HuH-7.5 (cell line): ENCODE measurements around the gene EXOSC1.
"Not testable (repeated sequence)": the region's sequence is repeated elsewhere in the genome, so short reads cannot be mapped to it uniquely, and the experiment has no call there.

Source experiments
- DNase-seq: peaks from one replicate; pipeline ENCODE4 v3.0.0; 2011; ENCODE audit warnings: low spot score

The EXOSC1 gene

DNA sequence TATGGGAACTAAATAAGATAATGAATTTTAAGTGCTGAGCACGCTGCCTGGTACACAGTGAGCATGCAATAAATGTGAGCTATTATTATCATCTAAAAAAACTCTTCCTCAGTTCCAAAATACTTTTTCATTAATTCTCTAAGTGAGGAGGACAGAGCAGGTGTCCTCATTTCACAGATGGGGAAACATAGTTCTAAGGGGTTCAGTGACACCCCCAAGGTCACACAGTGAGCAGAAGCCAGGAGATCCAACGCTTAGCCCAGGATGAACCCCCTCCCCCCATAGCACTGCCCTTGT lies 37.9 kb downstream of the EXOSC1 start:
- DNase-seq, result no peak

DNA sequence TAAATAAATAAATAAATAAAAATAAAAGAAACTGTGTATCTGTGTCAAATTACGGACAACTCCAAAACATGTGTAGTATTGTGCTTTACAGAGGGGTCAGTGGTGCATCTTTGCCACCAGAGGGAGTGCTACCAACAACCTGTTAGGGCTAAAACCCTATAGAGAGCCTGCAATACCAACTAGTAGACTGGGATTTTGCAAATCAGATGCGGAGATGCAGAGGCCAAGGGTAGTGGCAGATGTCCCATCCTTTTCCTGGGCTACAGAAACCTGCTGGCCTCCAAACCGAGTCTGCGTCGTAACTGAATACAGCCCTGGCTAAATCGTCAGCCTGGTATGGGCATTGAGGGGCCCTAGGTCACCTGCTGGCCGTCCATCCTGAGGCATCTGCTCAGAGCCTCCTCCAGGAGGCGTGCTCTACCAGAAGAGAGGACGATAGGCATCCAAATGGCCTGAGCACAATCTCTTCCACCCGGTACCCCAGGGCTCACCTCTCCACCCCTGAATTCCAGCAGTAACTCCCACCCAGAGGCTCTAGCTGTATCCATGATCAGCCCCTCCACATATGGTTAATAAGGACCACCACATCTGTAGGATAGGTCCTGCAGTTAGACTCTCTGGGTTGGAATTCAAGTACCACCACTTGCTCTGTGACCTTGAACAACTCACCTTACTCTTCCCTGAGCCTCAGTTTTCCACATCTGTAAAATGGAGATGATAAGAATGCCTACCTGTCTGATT lies 38.4 kb downstream of the EXOSC1 start:
- peak; percentile 74 for DNase-seq

DNA sequence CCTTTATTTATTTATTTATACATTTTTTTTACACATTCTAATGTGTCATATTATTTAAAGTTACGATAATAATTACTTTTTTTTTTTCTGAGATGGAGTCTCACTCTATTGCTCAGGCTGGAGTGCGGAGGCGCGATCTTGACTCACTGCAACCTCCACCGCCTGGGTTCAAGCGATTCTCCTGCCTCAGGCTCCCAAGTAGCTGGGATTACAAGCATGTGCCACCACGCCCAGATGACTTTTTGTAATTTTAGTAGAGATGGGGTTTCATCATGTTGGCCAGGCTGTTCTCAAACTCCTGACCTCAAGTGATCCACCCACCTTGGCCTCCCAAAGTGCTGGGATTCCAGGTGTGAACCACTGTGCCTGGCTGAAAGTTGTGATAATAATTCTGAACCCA lies 39.3 kb downstream of the EXOSC1 start:
- not testable (repeated sequence) for DNase-seq

DNA sequence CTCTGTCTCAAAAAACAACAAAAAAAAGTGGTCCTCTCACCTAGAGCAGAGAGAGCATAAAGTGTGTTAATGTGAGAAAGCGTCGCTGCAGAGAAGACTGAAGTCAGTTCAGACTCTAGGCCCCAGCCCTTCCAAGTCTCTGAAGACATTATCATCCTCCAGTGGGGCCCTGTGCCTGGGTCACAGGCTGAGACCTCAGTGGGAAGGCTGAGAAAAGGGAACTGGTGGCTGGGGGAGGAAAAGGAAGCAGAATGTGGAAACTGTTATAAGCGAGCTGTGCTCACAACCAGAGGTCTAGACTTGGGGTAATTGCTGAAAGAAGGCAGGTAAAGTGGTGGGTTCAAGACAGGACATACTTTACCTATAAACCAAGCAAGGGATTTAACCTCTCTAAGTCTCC lies 39.7 kb downstream of the EXOSC1 start:
- DNase-seq, result no peak

DNA sequence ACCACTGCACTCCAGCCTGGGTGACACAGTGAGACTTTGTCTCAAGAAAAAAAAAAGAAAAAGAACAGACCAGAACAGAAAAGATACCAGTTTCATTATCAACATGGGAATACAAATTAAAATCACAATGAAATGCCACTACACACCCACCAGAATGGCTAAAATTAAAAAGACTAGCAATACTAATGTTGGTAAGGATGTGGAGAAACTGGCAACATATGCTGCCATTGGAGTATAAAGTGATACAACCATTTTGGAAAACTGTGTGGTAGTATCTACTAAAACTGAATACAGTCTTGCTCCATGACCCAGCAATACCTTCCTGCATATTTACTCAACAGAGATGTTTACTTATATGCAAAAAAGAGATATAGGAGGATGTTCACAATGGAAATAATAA lies 41.8 kb downstream of the EXOSC1 start:
- DNase-seq, result no peak

DNA sequence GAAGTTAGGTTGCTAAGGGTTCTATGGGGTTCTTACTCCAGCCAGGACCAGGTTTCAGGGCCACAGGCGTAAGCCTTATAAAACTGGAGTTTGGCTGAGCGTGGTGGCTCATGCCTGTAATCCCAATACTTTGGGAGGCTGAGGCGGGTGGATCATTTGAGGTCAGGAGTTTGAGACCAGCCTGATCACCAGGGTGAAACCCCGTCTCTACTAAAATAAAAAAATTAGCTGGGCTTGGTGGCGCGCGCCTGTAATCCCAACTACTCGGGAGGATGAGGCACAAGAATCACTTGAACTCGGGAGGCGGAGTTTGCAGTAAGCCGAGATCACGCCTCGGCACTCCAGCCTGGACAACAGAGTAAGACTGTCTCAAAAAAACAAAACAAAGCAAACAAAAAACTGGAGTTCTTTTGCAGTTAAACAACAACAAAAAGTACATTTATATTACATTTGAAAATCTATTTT lies 44.3 kb downstream of the EXOSC1 start:
- DNase-seq, result no peak

DNA sequence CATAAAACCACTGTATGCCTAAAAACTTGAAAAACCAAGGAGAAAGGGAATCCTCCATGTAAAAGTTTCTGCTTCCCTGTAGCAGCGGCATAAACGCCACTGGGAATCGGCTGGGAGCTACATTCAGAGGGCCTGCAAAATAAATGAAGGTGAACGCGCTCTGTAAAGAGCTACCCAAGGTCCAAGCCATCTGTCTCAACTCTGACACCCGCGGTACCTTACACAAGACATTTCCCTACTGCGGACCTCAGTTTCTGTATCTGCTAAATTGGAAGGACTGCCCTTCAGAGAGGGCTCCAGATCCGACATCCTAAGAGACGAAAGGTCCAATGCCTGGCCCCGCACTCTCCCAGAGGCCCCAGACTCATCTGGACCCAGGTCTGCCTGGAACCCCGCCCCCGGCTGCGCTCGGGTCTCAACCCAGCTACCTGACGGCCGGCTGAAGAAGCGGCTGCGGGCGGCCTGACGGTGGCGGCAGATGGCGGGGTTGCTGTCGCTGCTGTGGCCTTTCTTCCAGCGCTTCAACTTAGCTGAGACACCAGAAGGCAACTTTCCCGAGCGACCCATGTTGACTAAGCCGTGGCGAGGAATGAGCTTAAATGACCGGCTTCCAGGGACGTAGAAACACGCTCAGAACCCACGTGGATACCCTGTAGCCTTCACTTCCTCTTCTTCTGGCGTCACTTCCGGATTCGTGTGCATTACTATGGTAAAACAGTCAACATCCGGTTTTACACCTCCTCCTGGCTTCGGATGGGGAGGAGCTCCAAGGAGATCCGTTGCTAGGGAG lies 44.9 kb downstream of the EXOSC1 start, which contains the start of gene RRP12:
TSS of gene RRP12 (minus strand) at position 676 of the 790 bp plus-strand sequence. CDS start at position 567, 109 bp downstream.
- peak; percentile 96 for DNase-seq

DNA sequence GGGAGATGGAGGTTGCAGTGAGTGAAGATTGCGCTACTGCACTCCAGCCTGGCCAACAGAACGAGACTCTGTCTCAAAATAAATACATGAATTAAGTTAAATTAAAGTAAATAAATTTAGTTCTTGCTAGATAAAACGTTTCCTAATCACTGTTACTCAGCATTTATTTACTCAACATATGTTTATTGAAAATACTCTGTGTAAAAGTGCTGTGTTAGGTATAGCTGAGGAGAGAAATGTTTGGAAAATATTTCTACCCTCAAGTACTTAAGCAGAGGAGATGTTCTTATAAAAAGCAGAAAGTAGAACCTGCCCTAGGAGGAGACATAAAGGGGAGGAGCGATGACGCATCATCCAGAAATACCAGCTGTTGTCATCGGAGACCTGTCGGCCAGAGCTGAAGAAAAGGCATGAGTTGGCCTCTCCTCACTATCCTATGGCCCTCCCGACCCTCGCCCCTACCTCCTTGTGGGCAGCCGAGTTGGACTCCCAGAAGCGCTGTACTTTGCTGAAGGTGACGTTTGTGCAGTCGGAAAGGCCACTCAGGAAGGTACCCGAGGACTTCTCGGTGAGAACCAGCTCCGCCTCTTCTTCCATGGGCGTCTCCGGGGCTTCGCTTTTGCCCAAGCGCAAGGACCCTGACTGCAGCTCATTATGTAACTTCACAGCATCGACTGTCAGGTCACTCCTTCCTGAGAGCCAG lies 45.8 kb downstream of the EXOSC1 start:
- peak; percentile 43 for DNase-seq

DNA sequence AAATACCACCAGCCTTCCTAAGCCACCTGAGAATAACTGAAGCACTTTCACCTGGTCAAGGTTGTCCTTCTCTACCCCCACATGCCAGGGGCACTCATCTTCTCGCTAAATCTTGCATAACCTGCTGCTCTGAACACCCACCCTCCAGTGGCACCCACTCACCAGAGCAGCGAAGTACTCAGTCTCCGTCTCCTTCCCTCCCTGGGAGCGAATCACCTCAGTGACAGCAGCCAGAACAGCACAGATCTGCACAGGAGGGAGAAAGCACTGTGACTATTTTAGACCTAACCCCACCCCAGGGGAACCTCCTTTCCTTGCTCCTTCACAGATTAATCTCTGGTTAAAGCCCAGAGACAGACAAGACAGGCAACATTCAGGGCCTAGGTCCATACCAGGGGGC lies 49.8 kb downstream of the EXOSC1 start:
- no peak for DNase-seq

DNA sequence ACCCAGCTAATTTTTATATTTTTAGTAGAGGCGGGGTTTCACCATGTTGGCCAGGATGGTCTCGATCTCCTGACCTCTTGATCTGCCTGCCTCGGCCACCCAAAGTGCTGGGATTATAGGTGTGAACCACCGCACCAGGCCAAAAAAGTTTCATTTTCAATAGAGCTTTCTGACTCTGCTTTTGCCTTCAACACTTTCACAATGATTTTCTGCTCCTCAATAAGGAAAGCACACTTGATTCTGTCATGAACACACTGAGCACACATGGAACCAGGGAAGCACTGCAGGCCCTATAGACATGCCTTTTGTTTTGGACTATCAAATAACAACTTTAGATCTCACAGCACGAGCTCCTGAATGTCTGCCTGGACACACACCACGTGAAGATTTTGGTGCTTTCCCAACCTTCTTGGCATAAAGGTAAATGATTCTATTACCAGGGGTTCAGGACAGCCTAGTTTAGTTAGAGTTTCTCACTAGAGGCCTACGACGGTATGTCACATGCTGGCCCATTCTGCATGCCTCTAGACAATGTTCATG lies 52.7 kb downstream of the EXOSC1 start:
- DNase-seq, result no peak

DNA sequence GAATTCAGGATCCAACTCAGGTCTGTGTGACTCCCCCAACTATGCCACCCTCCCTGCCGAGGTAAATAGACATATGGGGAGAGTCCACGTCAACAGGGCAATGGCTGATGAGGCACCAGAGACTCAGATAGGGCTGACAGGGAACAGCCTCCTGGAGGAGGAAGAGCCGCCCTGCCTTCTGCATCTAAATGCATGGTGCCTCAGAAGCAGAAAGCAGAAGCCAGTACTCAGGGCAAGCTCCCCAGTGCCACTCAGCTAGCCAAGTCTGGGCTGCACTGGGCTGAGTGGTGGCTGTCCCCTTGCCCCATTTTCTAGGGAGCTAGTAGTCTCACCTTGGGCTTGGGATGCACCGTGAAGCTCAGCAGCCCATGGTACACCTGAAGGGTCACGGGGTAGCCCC lies 55.7 kb downstream of the EXOSC1 start:
- no peak for DNase-seq

DNA sequence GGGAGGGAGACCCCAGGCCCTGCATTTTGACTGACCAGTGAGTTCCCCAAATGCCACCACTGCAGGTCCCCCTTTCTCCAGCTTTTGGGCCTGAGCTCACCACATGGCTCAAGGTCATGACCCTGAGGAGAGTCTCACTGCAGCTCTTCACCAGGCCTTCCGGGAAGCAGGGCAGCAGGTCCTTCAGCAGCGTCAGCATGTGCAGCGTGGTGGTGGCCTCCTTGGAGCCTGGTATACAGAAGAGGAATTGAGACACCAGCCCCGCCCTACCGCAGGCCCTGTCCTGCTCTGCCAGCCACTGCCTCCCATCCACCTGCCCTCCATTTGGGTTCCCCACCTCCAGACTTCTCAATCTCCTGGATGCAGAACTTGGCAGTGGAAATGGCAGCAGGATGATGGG lies 57.7 kb downstream of the EXOSC1 start:
- no peak for DNase-seq
